Gastroesophageal sphincter (tissue), 4 donors: ENCODE measurements around the gene TNFSF11. TPM values are rescaled to one million over a fixed set of nuclear protein-coding genes. Genes with fewer than 3 reads are reported as not detected.

Source experiments
- ATAC-seq: fragments of 150-250 bp; one replicate; pipeline ENCODE4 v1.9.1; 2016; ENCODE audit warnings: mild to moderate bottlenecking, moderate library complexity
- H3K27ac ChIP-seq, 4 donors: fragments of 200-600 bp; sonication (generic) in 3 of 4; 1 replicate in 3 of 4; 2 replicates in 1 of 4; pipeline ENCODE4 v1.5.1; 2016 to 2019
- H3K27me3 ChIP-seq: fragments of 200-600 bp; sonication (generic); one replicate; pipeline ENCODE4 v1.5.1; 2019
- H3K36me3 ChIP-seq, 2 donors: fragments of 200-600 bp; sonication (generic); one replicate each; pipeline ENCODE4 v1.5.1; 2019; ENCODE audit warnings: control low read depth in 1 of 2
- H3K4me1 ChIP-seq, 3 donors: fragments of 200-600 bp; sonication (generic); 1 replicate in 2 of 3; 2 replicates in 1 of 3; pipeline ENCODE4 v1.5.1; 2016 to 2019; ENCODE audit warnings: control low read depth in 2 of 3
- H3K4me3 ChIP-seq, 2 donors: fragments of 200-600 bp; sonication (generic); one replicate each; pipeline ENCODE4 v1.5.1; 2019; ENCODE audit warnings: mild to moderate bottlenecking in 1 of 2, moderate library complexity in 1 of 2
- H3K9me3 ChIP-seq, 3 donors: fragments of 200-600 bp; sonication (generic); one replicate each; pipeline ENCODE4 v1.5.1; 2017 to 2019; ENCODE audit warnings: control low read depth in 2 of 3
- EP300 ChIP-seq: sonication (generic); formaldehyde crosslinking; IDR thresholded peaks from one replicate; pipeline ENCODE4 v1.6.1; 2017; ENCODE audit warnings: antibody characterized with exemption, mild to moderate bottlenecking
- POLR2A ChIP-seq, 2 donors: fragments of 450-650 bp; IDR thresholded peaks; one replicate each; pipeline ENCODE4 v1.6.1; 2017; ENCODE audit warnings: antibody characterized with exemption in 2 of 2, mild to moderate bottlenecking in 2 of 2, moderate library complexity in 1 of 2
- POLR2AphosphoS5 ChIP-seq: sonication (generic); formaldehyde crosslinking; IDR thresholded peaks from one replicate; pipeline ENCODE4 v1.6.1; 2017; ENCODE audit warnings: antibody characterized with exemption
- WGBS, 2 donors: methylation state at CpG; one replicate each; pipeline ENCODE4 v1.1.5; 2018; ENCODE audit warnings: low coverage in 1 of 2; 5-methylcytosine and 5-hydroxymethylcytosine counted together
- total RNA-seq, 4 donors: library from RNA; depleted of rRNA; stranded (reverse); fragments of >200 nt; gene quantifications; one replicate each; pipeline ENCODE4 v1.1.0, GENCODE V29; 2016
- TF ChIP-seq, protein P1 (sequence below), 4 experiments: fragments of 200-600 bp in 2 of 4; fragments of 450-650 bp in 2 of 4; sonication (generic) in 1 of 4; IDR thresholded peaks; one replicate each; pipeline ENCODE4 v1.5.1; 2017 to 2019; ENCODE audit warnings: antibody characterized with exemption in 4 of 4, mild to moderate bottlenecking in 2 of 4, moderate library complexity in 2 of 4

TNFSF11 gene
- total RNA-seq, 4 donors from 2014 or later, result 0.59 TPM; not detected in 3

- H3K9me3 ChIP-seq, result no peaks in the 10 kb centered on the region
- no peaks in the 10 kb centered on the region for H3K36me3 ChIP-seq
- no peaks in the 10 kb centered on the region for H3K27me3 ChIP-seq
- WGBS, 2 donors, result 60 to 73% methylated on average over 3 of the region's 3 CpGs
- no peak for ATAC-seq
- TF ChIP-seq, protein P1, sequence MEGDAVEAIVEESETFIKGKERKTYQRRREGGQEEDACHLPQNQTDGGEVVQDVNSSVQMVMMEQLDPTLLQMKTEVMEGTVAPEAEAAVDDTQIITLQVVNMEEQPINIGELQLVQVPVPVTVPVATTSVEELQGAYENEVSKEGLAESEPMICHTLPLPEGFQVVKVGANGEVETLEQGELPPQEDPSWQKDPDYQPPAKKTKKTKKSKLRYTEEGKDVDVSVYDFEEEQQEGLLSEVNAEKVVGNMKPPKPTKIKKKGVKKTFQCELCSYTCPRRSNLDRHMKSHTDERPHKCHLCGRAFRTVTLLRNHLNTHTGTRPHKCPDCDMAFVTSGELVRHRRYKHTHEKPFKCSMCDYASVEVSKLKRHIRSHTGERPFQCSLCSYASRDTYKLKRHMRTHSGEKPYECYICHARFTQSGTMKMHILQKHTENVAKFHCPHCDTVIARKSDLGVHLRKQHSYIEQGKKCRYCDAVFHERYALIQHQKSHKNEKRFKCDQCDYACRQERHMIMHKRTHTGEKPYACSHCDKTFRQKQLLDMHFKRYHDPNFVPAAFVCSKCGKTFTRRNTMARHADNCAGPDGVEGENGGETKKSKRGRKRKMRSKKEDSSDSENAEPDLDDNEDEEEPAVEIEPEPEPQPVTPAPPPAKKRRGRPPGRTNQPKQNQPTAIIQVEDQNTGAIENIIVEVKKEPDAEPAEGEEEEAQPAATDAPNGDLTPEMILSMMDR (IDR thresholded peaks at IDR 0.05), result no peak
- no peak for TF ChIP-seq POLR2A (IDR thresholded peaks at IDR 0.05)
- no peak for TF ChIP-seq EP300
- TF ChIP-seq POLR2AphosphoS5, result no peak
- no peaks in the 10 kb centered on the region for H3K4me1 ChIP-seq
- no peak overlapping the region for H3K27ac ChIP-seq
- H3K4me3 ChIP-seq, result no peak overlapping the region
Measured at GRCh38 chr13:42526804-42527203, 47.1 kb upstream of the TNFSF11 start.

DNA sequence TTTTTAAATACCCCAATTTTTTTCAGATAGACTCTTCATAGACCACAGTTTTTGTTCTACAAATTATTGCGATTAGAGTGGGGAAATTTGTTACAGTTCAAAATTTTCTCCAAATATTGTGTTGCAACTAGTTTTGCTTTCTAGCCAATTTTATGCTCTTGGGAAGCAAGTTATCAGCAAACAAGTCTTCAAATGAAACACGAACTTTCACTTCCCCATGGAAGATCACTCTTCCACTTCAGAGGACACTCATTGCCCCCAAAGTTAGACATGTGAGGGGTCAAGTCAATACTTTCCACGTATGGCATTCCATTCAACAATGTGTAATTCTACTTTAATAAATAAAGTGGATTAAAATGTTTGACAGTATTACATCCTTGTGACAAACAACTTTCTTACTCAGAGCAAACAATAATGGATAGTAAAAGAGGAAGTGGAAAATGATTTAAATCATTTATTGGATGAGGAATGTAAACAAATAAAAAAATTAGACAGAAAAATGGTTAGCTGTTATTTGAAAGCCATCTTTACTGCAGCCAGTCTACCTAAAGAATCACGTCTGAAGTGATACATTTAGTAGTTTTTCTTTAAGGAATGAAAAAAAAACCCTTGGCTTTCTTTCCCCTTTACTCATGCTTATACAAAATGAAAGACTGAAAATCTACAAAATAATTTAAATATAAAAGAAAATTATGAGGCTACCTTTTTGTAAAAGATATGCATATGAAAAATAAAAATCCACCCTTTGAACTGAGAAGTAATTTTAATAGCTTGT lies 41.2 kb upstream of the TNFSF11 start:
- H3K4me1 ChIP-seq, result no peaks in the 10 kb centered on the region
- no peak overlapping the region for H3K27ac ChIP-seq
- WGBS, 2 donors, result 43 to 60% methylated on average over 4 of the region's 4 CpGs
- H3K36me3 ChIP-seq, result no peaks in the 10 kb centered on the region
- H3K4me3 ChIP-seq, result no peak overlapping the region
- no peaks in the 10 kb centered on the region for H3K27me3 ChIP-seq
- TF ChIP-seq POLR2A (IDR thresholded peaks at IDR 0.05) (no peak), POLR2AphosphoS5 (no peak), EP300 (no peak)
- TF ChIP-seq, protein P1 (IDR thresholded peaks at IDR 0.05), result no peak
- no peaks in the 10 kb centered on the region for H3K9me3 ChIP-seq
- no peak for ATAC-seq

GRCh38 chr13:42533336-42533591 lies 40.7 kb upstream of the TNFSF11 start:
- no peak for TF ChIP-seq POLR2AphosphoS5
- no peak for TF ChIP-seq EP300
- no peak for TF ChIP-seq POLR2A (IDR thresholded peaks at IDR 0.05)
- TF ChIP-seq, protein P1 (IDR thresholded peaks at IDR 0.05), result no peak
- WGBS, 2 donors, result 80% methylated on average over 1 of the region's 1 CpG
- H3K4me1 ChIP-seq, result no peaks in the 10 kb centered on the region
- no peak for ATAC-seq
- no peak overlapping the region for H3K27ac ChIP-seq
- H3K27me3 ChIP-seq, result no peaks in the 10 kb centered on the region
- no peaks in the 10 kb centered on the region for H3K36me3 ChIP-seq
- H3K4me3 ChIP-seq, result no peak overlapping the region
- H3K9me3 ChIP-seq, result no peaks in the 10 kb centered on the region

GRCh38 chr13:42534785-42535184 lies 39.2 kb upstream of the TNFSF11 start:
- TF ChIP-seq, protein P1 (IDR thresholded peaks at IDR 0.05), result no peak
- TF ChIP-seq EP300 (no peak), POLR2AphosphoS5 (no peak)
- no peak overlapping the region for H3K27ac ChIP-seq
- no peaks in the 10 kb centered on the region for H3K27me3 ChIP-seq
- H3K9me3 ChIP-seq, result no peaks in the 10 kb centered on the region
- H3K4me3 ChIP-seq, result no peak overlapping the region
- H3K36me3 ChIP-seq, result no peaks in the 10 kb centered on the region
- no peaks in the 10 kb centered on the region for H3K4me1 ChIP-seq
- ATAC-seq, result no peak
- WGBS, 2 donors, result no CpG with 5 or more reads among the region's 1 CpG

DNA sequence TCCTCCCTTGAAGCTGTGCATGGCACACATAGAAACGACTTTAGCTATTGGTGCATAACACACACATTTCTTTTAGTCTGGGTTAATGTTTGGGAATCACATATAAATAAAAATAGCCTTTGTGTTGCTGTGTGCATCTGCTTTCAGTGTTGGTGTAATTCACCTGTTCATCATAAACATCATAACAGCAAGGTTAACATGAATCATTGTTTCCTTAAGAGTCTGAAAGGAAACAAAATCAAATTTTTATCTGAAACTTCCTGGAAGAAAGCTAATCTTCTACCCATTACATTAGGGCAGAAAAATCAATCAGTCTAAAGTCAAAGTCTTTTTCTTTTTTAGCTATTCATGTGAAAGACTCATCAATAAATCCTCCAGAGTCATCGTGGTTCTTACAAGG lies 35.0 kb upstream of the TNFSF11 start:
- WGBS, 2 donors, result 73 to 74% methylated on average over 2 of the region's 2 CpGs
- Histone ChIP-seq H3K9me3 (no peaks in the 10 kb centered on the region), H3K4me1 (no peaks in the 10 kb centered on the region), H3K27me3 (no peaks in the 10 kb centered on the region), H3K4me3 (no peak overlapping the region), H3K27ac (no peak overlapping the region), H3K36me3 (no peaks in the 10 kb centered on the region)
- TF ChIP-seq EP300 (no peak), POLR2A (IDR thresholded peaks at IDR 0.05) (no peak), POLR2AphosphoS5 (no peak)
- TF ChIP-seq, protein P1 (IDR thresholded peaks at IDR 0.05), result no peak
- ATAC-seq, result no peak
